ENCODE results near the gene FOXL1.
A peak's percentile ranks its signal among the peaks of the same experiment; 100 is the strongest.

FOXL1 gene

DNA sequence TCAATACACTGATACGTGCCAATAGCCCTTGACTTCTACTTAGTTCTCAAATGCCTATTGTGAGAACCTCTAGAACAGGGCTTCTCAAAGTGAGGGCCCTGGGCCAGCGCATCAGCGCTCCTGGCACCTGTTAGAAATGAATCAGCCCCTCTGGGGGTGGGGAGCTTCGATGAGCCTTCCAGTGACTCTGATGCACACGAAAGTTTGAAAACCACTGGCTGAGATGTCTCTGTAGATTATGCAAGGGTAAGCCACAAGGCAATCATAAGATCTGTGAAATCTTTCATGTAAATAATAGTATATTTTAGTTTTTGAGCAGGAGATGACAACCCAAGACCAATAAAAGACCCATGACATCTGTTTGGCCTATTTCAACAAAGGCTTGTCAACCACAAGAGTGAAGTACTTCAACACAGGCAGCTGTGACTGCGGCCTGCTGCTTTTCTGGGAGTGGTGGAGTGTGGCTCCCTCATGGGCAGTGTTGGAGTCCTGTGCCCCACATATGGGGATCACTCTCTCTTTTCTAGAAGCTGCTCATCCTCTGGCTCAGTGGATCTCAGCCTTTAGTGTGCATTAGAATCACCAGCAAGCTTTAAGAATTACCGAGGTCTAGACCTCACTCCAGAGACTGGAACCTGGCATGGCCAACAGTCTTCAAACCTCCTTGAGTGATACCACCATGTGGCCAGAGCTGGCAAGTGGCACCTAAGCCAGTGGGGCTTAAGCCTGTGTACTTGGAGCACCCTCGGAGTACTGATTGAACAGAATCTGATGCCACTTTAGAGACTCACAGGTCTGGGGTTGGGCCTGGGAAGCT is 29.1 kb upstream of the FOXL1 start:
- no peak for DNase-seq

DNA sequence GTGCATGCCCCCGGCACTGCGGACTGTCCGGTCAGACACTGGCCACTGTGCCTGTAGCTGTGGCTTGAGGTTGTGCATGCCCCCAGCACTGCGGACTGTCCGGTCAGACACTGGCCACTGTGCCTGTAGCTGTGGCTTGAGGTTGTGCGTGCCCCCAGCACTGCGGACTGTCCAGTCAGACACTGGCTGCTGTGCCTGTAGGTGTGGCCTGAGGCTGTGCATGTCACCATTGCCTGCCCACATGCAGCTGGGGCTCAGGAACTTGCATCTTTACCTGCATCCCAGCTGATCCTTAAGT is 28.5 kb upstream of the FOXL1 start:
- no peak for DNase-seq

DNA sequence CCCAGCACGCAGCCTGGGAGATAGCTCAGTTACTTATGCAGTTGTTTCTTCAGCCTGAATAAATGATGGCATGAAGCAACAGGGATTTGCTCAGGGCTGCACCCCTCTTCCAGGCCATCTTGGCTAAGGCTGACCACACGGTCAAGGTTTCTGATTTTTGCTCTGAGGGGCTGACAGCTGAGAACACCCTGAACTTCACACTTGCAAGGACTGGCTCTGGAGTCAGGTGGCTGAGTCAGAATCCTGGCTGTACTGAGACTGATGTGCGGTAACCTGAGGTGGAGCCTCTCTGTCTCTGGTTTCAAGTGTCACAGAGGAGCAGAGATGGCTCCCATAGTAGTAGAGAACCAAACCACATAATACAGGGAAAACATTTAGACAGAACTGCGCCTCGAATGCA is 28.1 kb upstream of the FOXL1 start:
- no peak for DNase-seq

DNA sequence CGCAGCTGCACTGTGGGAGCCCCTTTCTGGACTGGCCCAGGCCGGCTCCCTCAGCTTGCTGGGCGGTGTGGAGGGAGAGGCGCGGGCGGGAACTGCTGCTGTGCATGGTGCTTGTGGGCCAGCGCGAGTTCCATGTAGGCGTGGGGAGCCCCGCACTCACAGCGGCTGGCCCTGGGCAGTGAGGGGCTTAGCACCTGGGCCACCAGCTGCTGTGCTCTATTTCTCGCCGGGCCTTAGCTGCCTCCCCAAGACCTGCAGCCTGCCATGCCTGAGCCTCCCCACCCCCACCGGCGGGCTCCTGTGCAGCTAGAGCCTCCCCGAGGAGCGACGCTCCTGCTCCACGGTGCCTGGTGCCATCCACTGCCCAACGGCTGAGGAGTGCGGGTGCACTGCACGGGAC is 25.0 kb upstream of the FOXL1 start:
- DNase-seq, result no peak

DNA sequence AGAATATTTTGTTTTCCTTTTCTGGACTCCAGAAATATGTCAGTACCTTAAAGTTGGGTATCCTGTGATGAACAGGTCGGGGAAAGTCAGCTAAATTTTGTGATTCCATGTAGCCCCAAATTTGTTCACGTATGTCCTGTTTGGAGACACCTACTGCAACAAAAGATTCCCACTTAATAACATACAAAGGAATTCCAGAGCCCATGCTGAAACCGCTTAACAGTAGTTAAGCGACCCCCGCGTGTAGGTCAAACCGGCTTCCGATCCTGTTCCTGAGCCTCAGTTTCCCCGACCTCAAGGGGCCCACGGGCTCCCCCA is 23.8 kb upstream of the FOXL1 start:
- DNase-seq, result no peak

DNA sequence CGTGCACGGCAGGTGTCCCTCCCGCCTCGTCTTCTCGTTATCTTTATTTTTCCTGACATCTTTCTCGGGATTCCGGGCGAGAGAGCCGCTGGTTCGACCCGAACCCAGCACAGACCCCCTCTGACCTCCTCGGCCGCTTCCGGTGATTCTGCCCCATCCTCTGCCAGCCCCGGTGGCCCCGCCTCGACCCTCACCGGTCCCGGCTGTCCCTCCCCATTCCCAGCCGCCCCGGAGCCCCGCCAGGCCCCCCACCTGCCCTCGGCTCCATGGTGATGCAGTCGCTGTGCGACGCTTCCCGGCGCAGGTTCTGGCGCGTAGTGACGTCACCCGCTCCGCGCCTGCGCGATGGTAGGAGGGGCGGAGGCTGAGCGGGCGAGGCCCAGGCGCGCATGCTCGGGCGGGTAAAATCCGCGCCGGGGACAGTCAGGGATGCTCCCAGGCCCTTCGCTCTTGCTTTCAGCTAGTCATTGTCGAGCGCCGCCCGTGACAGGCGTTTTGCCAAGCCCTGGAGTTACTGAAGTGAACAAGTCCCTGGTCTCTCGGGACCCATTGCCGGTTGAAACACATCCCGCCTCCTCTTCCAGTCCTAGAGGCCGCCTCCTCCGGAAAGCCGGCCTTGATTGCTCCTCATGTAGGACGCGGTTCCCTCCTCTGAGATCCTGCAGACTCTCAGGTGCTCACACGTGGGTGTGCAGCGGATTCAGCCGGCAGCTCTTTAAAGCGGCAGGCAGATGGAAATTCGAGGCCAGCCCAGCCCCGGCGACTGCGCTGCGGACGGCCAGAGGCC is 23.2 kb upstream of the FOXL1 start, which contains the start of gene MTHFSD:
Gene MTHFSD (minus strand): TSS at position 319 of the 787 bp plus-strand sequence. CDS start 51 bp downstream, at position 268.
- DNase-seq, result peak; percentile 92

DNA sequence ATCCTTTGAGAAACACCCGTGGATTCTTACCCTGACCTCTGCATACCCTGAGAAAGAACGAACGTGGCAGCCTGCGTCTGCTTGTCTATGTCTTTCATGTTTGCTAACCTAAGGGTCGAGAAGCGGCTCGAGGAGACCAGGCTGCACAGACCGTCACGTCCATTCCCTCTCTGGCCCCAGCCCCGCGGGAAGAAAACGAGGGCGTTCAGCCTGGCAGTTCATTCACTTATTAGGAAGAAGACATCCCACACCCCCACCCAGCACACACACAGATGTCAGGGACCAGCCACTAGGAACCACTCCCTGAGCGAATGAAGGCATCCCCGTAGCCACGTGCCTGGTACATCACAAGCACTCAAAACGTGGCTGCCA is 22.7 kb upstream of the FOXL1 start:
- no peak for DNase-seq

DNA sequence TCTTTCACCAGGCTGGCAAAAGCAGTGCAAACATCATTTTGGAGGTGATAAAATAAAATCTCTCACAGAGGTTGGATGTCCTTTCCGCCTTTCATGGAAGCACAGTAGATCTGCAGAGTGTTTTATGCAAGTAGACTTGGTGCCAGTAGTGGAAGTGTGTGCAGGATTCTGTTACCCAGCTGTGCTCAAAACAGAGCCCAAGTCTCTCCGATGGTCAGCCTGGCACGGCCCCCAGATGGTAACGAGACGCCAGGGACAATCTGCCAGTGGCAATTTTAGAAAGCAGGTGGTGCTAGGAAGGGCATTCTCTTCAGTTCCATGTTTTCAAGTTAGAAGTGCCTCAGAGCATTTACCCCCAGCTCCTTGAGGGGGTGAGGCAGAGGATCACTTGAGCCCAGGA is 21.8 kb upstream of the FOXL1 start:
- no peak for DNase-seq

DNA sequence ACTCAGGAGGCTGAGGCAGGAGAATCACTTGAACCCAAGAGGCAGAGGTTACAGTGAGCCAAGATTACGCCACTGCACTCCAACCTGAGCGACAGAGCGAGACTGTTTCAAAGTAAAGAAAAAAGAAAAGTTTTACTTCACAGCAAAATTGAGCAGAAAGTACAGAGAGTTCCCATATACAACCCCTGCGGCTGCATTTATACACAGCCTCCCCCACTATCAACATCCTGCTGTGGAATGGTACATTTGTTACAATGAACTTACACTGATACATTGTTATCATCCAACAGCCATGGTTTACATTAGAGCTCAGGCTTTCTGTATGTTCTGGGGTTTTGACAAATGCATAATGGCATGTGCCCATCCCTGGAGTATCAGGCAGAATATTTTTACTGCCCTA is 20.8 kb upstream of the FOXL1 start:
- no peak for DNase-seq

DNA sequence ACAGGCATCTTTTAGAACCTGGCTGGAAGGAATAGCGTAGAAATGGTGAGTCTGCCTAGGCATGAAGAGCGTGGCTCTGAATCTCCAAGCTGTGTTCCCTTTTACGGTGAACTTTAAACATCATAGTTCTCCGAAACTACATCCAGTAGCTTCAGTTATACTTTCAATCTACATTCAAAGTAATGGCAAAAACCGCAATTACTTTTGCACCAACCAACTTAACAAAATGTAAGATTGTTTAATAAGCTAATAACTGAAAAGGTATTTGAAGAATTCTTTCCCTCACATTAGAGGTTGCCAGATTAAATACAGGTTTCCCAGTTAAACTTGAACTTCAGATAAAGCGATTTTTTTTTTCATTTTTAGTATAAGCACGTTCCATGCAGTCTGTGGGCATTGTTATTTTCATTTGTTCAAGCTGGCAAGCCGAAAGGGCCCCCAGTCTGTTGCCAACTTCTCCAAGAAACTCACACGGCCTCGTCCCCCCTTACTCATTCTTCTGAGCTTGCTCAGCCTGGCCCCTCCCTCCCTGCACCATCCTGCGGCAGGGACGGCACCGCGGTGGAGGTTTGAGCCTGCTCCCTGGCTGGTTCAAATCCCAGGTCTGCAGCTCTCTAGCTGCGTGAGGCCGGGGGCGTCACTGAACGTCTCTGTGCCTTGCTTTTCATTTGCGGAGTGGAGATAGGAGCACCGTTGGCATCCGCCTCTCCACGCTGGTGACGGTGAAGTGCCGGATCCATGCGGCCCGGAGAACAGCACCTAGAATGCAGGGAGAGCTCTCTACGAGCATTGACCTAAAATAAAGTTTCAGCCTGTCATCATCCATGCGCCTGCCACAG is 19.8 kb upstream of the FOXL1 start:
- no peak for DNase-seq

DNA sequence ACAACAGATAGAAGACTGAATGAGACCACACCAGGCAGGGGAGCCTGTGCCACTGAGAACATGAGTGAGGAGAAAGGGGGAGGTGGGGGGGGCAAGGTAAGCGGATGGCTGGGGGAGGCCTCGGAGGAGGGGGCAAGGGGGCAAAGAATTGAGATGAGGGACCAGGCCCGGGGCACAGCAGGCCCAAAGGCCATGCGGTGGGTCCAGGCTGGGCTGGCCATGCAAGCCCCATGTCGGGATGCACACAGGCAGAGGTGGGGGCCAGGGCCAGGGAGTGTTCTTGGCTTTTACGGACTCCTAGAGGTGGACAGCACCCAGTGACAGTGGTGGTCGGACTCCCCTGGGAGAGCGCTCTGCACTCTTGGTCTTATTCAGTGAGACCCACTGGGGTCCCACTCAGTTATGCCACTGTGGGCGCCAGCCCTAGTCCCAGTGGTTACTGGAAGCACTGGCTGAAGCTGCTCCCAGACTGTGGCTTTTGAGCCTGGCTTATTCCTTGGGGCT is 18.5 kb upstream of the FOXL1 start:
- no peak for DNase-seq

DNA sequence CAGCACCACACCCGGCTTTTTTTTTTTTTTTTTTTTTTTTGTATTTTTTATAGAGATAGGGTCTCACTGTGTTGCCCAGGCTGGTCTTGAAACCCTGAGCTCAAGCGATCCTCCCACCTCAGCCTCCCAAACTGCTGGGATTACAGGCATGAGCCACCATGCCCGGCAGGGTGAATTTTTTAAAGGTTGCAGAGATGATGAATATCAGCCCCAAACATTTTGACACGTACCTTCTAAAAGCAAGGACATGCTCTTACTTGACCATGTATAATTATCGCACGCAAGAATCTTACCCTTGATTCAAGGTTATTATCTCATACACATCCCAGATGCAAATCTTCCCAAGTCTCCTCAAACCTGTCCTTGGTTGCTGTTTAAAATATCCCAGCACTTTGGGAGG is 16.0 kb upstream of the FOXL1 start:
- no peak for DNase-seq

DNA sequence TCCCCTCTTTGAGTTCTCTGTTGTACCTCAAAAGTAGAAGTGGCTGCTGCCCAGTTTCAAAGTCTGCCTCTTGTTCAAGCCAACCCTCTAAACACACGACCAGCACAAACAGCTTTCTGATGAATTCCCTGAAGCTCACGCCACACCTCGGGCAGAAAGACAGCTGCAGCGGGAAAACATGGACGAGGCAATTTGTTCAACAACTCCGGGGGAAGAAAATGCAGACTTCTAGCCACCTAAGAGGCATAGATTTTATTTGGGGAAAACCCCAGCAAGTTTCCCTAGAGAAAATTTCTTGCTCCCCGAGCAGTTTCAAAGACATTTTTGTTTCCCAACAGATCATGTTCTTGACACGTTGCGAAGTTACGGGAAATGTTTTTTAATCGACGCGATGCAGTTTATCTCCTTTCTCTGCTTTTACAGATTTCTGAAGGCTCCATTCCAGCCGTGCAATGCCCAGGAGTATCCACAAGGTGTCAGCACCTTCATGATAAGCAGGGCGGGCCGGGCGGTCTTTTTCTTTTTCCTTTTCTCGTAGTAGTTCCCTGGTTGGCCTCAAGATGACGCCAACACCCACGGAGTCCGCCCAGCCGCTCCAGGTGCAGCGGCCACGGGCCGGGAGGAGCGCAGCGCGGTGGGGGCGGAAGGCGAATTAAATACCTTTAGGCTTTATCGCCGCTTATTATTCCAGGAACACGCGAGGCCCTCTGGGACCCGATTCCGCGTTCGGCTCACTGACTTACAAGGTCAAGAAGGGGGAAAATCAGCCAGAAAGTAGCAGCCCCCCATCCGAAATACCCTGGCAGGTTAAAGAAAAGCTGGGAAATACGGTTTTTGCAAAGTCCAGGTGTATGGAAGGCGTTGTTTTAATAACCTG is 14.6 kb upstream of the FOXL1 start:
- peak; percentile 86 for DNase-seq

DNA sequence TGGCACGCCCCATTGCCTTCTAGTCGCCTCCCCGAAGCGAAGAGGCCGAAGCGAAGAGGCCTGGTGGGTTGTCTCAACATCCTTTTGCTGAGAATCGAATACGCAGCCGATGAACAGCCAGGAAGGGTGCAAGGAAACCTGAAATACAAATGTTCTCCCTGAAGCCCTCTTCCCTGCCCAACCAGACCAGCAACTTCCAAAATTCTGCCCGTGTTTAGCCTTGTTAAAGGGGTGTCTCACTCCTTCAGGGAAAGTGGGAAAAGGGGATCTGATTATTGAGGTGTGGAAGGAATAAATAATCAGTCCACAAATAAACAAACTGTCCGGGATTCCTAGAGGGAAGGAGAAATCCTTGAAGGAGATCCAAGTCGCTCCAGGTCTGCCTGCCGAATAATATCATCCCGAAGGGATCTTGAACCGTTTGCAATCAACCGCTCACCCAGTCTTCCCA is 13.1 kb upstream of the FOXL1 start:
- DNase-seq, result no peak

DNA sequence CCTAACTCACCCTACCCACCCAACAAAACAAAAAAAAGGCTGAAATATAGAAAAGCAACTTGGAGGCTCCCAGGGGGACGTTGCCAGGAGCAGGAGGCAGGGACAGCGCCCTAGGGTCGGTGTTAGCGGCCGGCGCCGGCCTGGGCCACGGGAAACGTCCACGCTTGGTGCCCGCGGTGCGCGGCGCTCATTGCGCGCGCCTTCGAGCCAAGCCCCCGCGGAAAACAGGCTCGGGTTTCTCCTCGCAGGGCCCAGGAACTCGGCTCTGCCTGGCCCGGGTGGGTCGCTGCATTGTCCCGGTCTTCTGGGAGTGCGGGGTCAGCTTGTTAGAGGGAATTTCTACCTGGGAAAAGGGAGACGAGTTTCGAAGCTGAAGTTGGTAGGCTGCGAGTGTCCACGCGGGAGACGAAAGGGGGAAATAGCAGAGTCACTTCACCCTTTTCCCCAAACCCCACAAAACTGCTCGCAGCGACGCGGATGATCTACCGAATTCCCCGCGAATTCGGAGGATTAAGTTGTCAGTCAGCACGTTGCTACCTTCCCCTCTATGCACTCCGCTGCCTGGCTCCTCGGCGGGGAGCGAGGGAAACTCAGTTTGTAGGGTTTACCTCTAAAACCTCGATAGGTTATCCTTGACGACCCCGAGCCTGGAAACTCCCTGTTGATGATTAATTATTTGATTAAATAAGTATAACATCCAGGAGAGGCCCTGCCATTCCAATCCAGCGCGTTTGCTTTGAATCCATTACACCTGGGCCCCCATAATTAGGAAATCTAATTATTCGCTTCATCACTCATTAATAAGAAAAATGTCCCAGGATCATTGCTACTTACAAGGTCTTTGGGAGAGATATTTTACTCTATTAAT is 12.5 kb upstream of the FOXL1 start:
- DNase-seq, result no peak

DNA sequence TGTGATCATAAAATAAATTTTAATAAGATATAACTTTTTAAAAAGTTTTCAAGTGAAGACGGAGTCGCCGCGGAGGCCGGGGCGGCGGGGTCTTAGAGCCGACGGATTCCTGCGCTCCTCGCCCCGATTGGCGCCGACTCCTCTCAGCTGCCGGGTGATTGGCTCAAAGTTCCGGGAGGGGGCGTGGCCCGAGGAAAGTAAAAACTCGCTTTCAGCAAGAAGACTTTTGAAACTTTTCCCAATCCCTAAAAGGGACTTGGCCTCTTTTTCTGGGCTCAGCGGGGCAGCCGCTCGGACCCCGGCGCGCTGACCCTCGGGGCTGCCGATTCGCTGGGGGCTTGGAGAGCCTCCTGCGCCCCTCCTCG is 11.8 kb upstream of the FOXL1 start, which contains the start of gene FOXC2:
Gene FOXC2 (plus strand): TSS at position 229 of the 365 bp plus-strand sequence. CDS start 507 bp downstream, outside the sequence.
- DNase-seq, result peak; percentile 94

DNA sequence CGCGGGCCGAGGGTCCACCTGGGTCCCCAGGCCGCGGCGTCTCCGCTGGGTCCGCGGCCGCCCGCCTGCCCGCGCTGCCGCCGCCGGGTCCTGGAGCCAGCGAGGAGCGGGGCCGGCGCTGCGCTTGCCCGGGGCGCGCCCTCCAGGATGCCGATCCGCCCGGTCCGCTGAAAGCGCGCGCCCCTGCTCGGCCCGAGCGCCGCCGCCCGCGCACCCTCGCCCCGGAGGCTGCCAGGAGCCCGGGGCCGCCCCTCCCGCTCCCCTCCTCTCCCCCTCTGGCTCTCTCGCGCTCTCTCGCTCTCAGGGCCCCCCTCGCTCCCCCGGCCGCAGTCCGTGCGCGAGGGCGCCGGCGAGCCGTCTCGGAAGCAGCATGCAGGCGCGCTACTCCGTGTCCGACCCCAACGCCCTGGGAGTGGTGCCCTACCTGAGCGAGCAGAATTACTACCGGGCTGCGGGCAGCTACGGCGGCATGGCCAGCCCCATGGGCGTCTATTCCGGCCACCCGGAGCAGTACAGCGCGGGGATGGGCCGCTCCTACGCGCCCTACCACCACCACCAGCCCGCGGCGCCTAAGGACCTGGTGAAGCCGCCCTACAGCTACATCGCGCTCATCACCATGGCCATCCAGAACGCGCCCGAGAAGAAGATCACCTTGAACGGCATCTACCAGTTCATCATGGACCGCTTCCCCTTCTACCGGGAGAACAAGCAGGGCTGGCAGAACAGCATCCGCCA is 11.2 kb upstream of the FOXL1 start:
- peak; percentile 65 for DNase-seq

DNA sequence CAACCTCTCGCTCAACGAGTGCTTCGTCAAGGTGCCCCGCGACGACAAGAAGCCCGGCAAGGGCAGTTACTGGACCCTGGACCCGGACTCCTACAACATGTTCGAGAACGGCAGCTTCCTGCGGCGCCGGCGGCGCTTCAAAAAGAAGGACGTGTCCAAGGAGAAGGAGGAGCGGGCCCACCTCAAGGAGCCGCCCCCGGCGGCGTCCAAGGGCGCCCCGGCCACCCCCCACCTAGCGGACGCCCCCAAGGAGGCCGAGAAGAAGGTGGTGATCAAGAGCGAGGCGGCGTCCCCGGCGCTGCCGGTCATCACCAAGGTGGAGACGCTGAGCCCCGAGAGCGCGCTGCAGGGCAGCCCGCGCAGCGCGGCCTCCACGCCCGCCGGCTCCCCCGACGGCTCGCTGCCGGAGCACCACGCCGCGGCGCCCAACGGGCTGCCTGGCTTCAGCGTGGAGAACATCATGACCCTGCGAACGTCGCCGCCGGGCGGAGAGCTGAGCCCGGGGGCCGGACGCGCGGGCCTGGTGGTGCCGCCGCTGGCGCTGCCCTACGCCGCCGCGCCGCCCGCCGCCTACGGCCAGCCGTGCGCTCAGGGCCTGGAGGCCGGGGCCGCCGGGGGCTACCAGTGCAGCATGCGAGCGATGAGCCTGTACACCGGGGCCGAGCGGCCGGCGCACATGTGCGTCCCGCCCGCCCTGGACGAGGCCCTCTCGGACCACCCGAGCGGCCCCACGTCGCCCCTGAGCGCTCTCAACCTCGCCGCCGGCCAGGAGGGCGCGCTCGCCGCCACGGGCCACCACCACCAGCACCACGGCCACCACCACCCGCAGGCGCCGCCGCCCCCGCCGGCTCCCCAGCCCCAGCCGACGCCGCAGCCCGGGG is 10.4 kb upstream of the FOXL1 start:
- DNase-seq, result peak; percentile 43
